ENCODE measurements around the gene COX4I1. TPM values are rescaled to one million over a fixed set of nuclear protein-coding genes. Genes with fewer than 3 reads are reported as not detected.

COX4I1 gene
- total RNA-seq, 1 donor from 2014 or later = 552 TPM

DNA sequence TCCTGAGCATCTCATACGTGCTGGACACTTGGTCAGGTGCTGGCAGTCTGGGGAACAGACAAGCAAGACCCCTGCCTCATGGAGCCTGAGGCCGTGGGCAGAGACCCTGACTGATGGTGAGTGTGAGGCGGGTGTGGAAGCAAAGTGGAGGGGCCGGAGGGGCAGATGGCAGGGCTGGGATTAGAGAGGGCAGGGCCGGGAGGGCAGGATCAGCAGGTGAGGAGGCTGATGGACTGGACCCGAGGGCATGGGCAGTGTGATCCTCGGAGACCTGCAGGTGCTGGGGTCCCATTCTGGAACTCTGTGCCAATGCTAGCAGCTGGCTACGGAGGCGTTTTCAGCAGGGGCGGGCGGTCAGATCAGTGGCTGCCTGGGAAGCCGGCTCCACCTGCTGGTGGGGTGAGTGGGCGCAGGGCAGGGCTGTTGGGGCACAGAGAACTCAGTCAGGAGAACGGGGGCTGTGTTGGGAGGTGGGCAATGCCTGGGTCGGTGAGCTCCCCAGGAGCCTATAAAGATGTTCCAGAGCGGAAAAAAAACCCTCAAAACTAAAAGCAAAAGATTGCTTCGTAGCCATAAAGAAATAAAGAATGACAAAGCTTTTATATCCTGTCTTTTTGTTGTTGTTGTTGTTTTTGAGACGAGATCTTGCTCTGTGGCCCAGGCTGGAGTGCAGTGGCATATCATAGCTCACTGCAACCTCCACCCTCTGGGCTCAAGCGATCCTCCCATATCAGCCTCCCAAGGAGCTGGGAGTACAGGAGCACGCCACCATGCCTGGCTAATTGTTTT, 39.7 kb upstream of the COX4I1 start:
- peaks cover 9% of the 10 kb centered on the region for H3K4me1 Mint-ChIP-seq (ENCODE audit: unreplicated experiment)
- peak; percentile 33 for DNase-seq (ENCODE audit: low spot score)
- H3K36me3 Mint-ChIP-seq (ENCODE audit: low read depth, unreplicated experiment) = no peaks in the 10 kb centered on the region
- peaks cover 4% of the 10 kb centered on the region for H3K27me3 Mint-ChIP-seq (ENCODE audit: unreplicated experiment)
- H3K4me3 Mint-ChIP-seq (ENCODE audit: unreplicated experiment) = no peak overlapping the region
- no peak overlapping the region for H3K27ac Mint-ChIP-seq (ENCODE audit: unreplicated experiment)
- TF ChIP-seq, protein P1, sequence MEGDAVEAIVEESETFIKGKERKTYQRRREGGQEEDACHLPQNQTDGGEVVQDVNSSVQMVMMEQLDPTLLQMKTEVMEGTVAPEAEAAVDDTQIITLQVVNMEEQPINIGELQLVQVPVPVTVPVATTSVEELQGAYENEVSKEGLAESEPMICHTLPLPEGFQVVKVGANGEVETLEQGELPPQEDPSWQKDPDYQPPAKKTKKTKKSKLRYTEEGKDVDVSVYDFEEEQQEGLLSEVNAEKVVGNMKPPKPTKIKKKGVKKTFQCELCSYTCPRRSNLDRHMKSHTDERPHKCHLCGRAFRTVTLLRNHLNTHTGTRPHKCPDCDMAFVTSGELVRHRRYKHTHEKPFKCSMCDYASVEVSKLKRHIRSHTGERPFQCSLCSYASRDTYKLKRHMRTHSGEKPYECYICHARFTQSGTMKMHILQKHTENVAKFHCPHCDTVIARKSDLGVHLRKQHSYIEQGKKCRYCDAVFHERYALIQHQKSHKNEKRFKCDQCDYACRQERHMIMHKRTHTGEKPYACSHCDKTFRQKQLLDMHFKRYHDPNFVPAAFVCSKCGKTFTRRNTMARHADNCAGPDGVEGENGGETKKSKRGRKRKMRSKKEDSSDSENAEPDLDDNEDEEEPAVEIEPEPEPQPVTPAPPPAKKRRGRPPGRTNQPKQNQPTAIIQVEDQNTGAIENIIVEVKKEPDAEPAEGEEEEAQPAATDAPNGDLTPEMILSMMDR (IDR thresholded peaks at IDR 0.05; ENCODE audit: unreplicated experiment) = peak; percentile 51
- H3K9me3 Mint-ChIP-seq (ENCODE audit: unreplicated experiment) = no peaks in the 10 kb centered on the region

DNA sequence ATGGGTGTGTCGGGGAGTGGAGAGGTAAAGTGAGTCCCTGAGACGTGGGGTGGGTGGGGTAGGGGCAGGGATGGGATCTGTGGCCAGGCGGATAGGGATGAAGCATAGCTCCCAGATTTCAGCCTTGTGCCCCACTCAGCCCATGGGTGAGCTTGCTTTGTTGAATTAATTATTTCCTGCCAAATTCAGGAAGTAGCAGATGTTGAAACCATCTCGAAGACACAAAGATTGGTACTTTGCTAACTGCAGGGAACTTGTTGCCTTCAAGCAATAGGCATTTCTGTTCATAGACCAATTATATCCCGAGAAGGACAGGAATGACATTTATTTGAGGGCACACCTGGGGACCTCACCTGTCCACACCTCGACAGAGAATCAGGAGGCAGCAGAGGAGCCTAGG, 37.6 kb upstream of the COX4I1 start:
- H3K27ac Mint-ChIP-seq (ENCODE audit: unreplicated experiment) = no peak overlapping the region
- H3K4me3 Mint-ChIP-seq (ENCODE audit: unreplicated experiment) = no peak overlapping the region
- H3K27me3 Mint-ChIP-seq (ENCODE audit: unreplicated experiment) = no peaks in the 10 kb centered on the region
- no peak for DNase-seq (ENCODE audit: low spot score)
- H3K9me3 Mint-ChIP-seq (ENCODE audit: unreplicated experiment) = no peaks in the 10 kb centered on the region
- H3K36me3 Mint-ChIP-seq (ENCODE audit: low read depth, unreplicated experiment) = no peaks in the 10 kb centered on the region
- TF ChIP-seq, protein P1 (IDR thresholded peaks at IDR 0.05; ENCODE audit: unreplicated experiment) = no peak
- H3K4me1 Mint-ChIP-seq (ENCODE audit: unreplicated experiment) = peaks cover 9% of the 10 kb centered on the region

GRCh38 chr16:85762970-85763369, 36.5 kb upstream of the COX4I1 start:
- Mint-ChIP-seq H3K36me3 (ENCODE audit: low read depth, unreplicated experiment) (no peaks in the 10 kb centered on the region), H3K27ac (ENCODE audit: unreplicated experiment) (no peak overlapping the region), H3K4me3 (ENCODE audit: unreplicated experiment) (no peak overlapping the region), H3K9me3 (ENCODE audit: unreplicated experiment) (no peaks in the 10 kb centered on the region), H3K4me1 (ENCODE audit: unreplicated experiment) (peaks cover 9% of the 10 kb centered on the region), H3K27me3 (ENCODE audit: unreplicated experiment) (no peaks in the 10 kb centered on the region)
- DNase-seq (ENCODE audit: low spot score) = no peak
- TF ChIP-seq, protein P1 (IDR thresholded peaks at IDR 0.05; ENCODE audit: unreplicated experiment) = no peak

- H3K9me3 Mint-ChIP-seq (ENCODE audit: unreplicated experiment) = no peaks in the 10 kb centered on the region
- H3K36me3 Mint-ChIP-seq (ENCODE audit: low read depth, unreplicated experiment) = no peaks in the 10 kb centered on the region
- no peak overlapping the region for H3K27ac Mint-ChIP-seq (ENCODE audit: unreplicated experiment)
- TF ChIP-seq, protein P1 (IDR thresholded peaks at IDR 0.05; ENCODE audit: unreplicated experiment) = no peak
- peaks cover 9% of the 10 kb centered on the region for H3K4me1 Mint-ChIP-seq (ENCODE audit: unreplicated experiment)
- no peak overlapping the region for H3K4me3 Mint-ChIP-seq (ENCODE audit: unreplicated experiment)
- DNase-seq (ENCODE audit: low spot score) = no peak
- no peaks in the 10 kb centered on the region for H3K27me3 Mint-ChIP-seq (ENCODE audit: unreplicated experiment)
Observed at GRCh38 chr16:85763616-85764015, 35.9 kb upstream of the COX4I1 start.

DNA sequence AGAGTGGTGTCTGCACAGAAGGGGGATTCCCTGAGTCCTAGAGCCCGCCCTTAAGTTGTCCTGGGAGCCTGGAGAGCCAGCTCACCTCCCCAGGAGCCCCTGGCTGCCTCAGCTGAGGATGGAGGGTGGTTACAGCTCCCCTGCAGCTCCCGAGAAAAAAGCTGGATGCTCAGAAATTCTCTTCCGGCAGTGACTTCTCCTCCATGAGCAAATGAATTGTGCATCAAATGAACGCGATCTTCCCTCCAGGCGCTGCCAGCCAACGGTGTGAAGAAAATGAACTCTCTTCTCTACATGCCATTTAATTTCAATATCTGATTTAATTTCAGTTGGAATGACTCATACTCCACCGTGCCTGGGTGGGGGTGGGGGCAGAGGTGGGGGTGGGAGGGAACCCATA, 34.3 kb upstream of the COX4I1 start:
- Mint-ChIP-seq H3K27ac (ENCODE audit: unreplicated experiment) (no peak overlapping the region), H3K27me3 (ENCODE audit: unreplicated experiment) (no peaks in the 10 kb centered on the region), H3K4me1 (ENCODE audit: unreplicated experiment) (peaks cover 4% of the 10 kb centered on the region), H3K36me3 (ENCODE audit: low read depth, unreplicated experiment) (peaks cover 3% of the 10 kb centered on the region), H3K4me3 (ENCODE audit: unreplicated experiment) (no peak overlapping the region), H3K9me3 (ENCODE audit: unreplicated experiment) (no peaks in the 10 kb centered on the region)
- DNase-seq (ENCODE audit: low spot score) = no peak
- TF ChIP-seq, protein P1 (IDR thresholded peaks at IDR 0.05; ENCODE audit: unreplicated experiment) = no peak

Data from endothelial cell (in vitro differentiated cells).